HG02610 (cell line): ENCODE data around the gene RYR1.
A peak's percentile ranks its signal among the peaks of the same experiment; 100 is the strongest.
"Not testable (repeated sequence)": the region's sequence is repeated elsewhere in the genome, so short reads cannot be mapped to it uniquely, and the experiment has no call there.

Experiments used
- ATAC-seq: cut with Tn5 transposase; IDR thresholded peaks from one replicate; pipeline ENCODE4 v1.9.1; 2021; ENCODE audit warnings: mild to moderate bottlenecking, moderate library complexity; ENCODE audit not compliant: unreplicated experiment

Gene RYR1

GRCh38 chr19:38399537-38399936, 34.0 kb upstream of the RYR1 start:
- ATAC-seq: no peak

GRCh38 chr19:38400361-38400760, 33.1 kb upstream of the RYR1 start:
- no peak for ATAC-seq

GRCh38 chr19:38401148-38401547, 32.3 kb upstream of the RYR1 start:
- ATAC-seq: no peak

- no peak for ATAC-seq
These were observed 30.9 kb upstream of the RYR1 start for GRCh38 chr19:38402623-38402966.

- ATAC-seq: peak; percentile 86
These were observed 30.4 kb upstream of the RYR1 start, which contains the start of gene FAM98C for GRCh38 chr19:38402967-38403674. TSS of gene FAM98C (plus strand) at chr19:38403093. CDS start at chr19:38403154, 61 bp downstream.

- no peak for ATAC-seq
These were observed 28.6 kb upstream of the RYR1 start for GRCh38 chr19:38404858-38405257.

GRCh38 chr19:38405276-38405675, 28.2 kb upstream of the RYR1 start:
- no peak for ATAC-seq

- ATAC-seq: no peak
These were observed 23.8 kb upstream of the RYR1 start for GRCh38 chr19:38409631-38410133.

- ATAC-seq: not testable (repeated sequence)
These were observed 23.1 kb upstream of the RYR1 start for GRCh38 chr19:38410407-38410806.

- ATAC-seq: no peak
These were observed 22.3 kb upstream of the RYR1 start for GRCh38 chr19:38411041-38411712.

- ATAC-seq: not testable (repeated sequence)
These were observed 21.6 kb upstream of the RYR1 start for GRCh38 chr19:38411898-38412297.

GRCh38 chr19:38412491-38412890, 21.0 kb upstream of the RYR1 start:
- no peak for ATAC-seq

GRCh38 chr19:38412961-38413360, 20.5 kb upstream of the RYR1 start:
- ATAC-seq: no peak

GRCh38 chr19:38413416-38413815, 20.1 kb upstream of the RYR1 start:
- ATAC-seq: no peak

GRCh38 chr19:38417146-38417543, 16.3 kb upstream of the RYR1 start:
- no peak for ATAC-seq

GRCh38 chr19:38417544-38418506, 15.7 kb upstream of the RYR1 start:
- no peak for ATAC-seq

GRCh38 chr19:38420935-38421334, 12.6 kb upstream of the RYR1 start:
- no peak for ATAC-seq

GRCh38 chr19:38421856-38422255, 11.6 kb upstream of the RYR1 start:
- no peak for ATAC-seq

- no peak for ATAC-seq
These were observed 11.1 kb upstream of the RYR1 start for GRCh38 chr19:38422438-38422837.

GRCh38 chr19:38424272-38424671, 9.2 kb upstream of the RYR1 start:
- no peak for ATAC-seq

GRCh38 chr19:38425222-38425809, 8.2 kb upstream of the RYR1 start:
- ATAC-seq: no peak
